Left renal pelvis (tissue), 4 donors: ENCODE measurements around the gene FGD1. TPM values are rescaled to one million over a fixed set of nuclear protein-coding genes. Genes with fewer than 3 reads are reported as not detected.

Experiments
- DNase-seq, 4 donors: peaks; one replicate each; pipeline ENCODE4 v3.0.0-alpha.2; 2013; ENCODE audit warnings: low read depth in 4 of 4, low spot score in 3 of 4
- polyA plus RNA-seq, 4 donors: library from polyadenylated mRNA; unstranded; fragments of 120-200 nt; gene quantifications; one replicate each; pipeline ENCODE4 v1.2.1, GENCODE V29; 2013; ENCODE audit not compliant: insufficient read length in 4 of 4

The FGD1 gene
- polyA plus RNA-seq, 4 donors, result 18.4 to 32.0 (median 21.0) TPM

DNA sequence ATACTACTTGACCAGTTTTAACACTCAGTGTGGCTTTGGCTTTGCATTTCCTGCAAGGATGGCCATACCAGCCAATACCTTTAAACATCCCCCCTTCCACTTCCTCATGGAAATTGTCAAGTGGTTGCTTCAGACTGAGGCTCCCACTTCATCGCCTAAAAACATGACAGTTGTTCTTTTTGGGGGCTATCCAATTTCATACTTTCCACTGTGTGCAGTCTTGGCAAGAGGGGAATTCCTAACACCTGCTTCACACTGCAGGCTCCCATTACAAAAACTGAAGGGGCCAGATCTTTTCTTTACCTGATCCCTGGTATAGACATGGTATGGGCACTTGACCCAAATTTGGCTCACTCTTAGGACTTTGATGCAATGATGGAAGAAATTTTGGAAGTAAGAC is 84.3 kb downstream of the FGD1 start:
- no peak for DNase-seq

DNA sequence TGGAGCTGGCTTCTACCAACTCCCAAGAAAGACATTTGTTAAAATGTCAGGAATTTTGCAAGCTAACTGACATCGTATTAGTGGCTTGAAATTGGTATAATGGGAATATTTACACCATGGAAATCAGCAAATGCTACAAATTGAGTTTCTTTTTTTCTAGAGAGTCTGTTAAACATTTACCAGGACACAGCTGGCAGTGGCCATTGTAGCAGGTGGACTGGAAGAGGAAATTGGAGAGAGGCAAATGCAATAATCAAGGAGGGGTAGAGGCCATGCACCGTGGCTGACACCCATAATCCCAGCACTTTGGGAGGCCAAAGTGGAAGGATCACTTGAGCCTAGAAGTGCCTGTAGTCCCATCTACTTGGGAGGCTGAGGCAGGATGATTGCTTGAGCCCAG is 88.8 kb downstream of the FGD1 start:
- no peak for DNase-seq

DNA sequence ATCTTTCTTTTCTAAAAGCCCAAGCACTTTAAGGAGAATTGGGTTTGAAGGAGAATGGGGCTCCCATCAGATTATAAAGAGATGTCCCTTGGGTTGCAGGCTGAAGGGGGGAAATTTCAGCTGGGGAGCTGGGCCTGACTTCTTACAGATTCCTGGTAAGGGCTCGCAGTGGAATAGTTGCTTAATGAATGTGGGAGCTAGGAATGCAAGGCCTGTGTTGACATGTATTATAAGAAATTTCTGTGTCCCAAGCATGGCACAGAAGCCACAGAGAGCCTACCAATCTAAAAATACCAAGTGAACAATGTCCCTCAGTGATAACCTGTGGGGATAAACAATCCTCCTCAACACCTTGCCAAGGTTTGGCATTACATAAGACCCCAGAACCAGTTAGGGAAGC is 98.9 kb downstream of the FGD1 start:
- no peak for DNase-seq

Other genes starting within 250 kb of the FGD1 start
- gene WNK3, start 138.2 kb downstream of the FGD1 start, polyA plus RNA-seq, result 1 to 10 TPM; 2.7 to 5.4 (median 5.1) TPM
- 10 to 100 TPM; 47.6 to 58.4 (median 51.1) TPM for gene TSR2, start 55.8 kb downstream of the FGD1 start, polyA plus RNA-seq
- gene GNL3L, start 34.0 kb upstream of the FGD1 start, polyA plus RNA-seq, result 10 to 100 TPM; 12.6 to 21.2 (median 16.8) TPM